ENCODE measurements around the gene CDK5RAP2. TPM values are rescaled to one million over a fixed set of nuclear protein-coding genes. Genes with fewer than 3 reads are reported as not detected.
A peak's percentile ranks its signal among the peaks of the same experiment; 100 is the strongest.

Gene CDK5RAP2
- total and polyA plus RNA-seq, 10 of the 15 experiments (the other 5 are each of a cell fraction or from before 2014, with no cell fraction given): 16.2 to 53.5 (median 34.5) TPM

GRCh38 chr9:120583958-120584369 is 4.0 kb upstream of the CDK5RAP2 start (continued):
- TF ChIP-seq, protein P1, sequence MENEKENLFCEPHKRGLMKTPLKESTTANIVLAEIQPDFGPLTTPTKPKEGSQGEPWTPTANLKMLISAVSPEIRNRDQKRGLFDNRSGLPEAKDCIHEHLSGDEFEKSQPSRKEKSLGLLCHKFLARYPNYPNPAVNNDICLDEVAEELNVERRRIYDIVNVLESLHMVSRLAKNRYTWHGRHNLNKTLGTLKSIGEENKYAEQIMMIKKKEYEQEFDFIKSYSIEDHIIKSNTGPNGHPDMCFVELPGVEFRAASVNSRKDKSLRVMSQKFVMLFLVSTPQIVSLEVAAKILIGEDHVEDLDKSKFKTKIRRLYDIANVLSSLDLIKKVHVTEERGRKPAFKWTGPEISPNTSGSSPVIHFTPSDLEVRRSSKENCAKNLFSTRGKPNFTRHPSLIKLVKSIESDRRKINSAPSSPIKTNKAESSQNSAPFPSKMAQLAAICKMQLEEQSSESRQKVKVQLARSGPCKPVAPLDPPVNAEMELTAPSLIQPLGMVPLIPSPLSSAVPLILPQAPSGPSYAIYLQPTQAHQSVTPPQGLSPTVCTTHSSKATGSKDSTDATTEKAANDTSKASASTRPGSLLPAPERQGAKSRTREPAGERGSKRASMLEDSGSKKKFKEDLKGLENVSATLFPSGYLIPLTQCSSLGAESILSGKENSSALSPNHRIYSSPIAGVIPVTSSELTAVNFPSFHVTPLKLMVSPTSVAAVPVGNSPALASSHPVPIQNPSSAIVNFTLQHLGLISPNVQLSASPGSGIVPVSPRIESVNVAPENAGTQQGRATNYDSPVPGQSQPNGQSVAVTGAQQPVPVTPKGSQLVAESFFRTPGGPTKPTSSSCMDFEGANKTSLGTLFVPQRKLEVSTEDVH (IDR thresholded peaks at IDR 0.05; ENCODE audit: low read depth, partially characterized antibody): no peak
- TF ChIP-seq NFIC (IDR thresholded peaks at IDR 0.05; ENCODE audit: low read depth, low read length) (peak; percentile 33; the same call in 1 of the 2 replicates), JUND (IDR thresholded peaks at IDR 0.05; ENCODE audit: low read depth, low read length) (no peak; the same call in 1 of the 2 replicates), SMARCA5 (IDR thresholded peaks at IDR 0.05) (no peak), HCFC1 (IDR thresholded peaks at IDR 0.05; ENCODE audit: low read length) (no peak), RCOR1 (conservative IDR thresholded peaks at IDR 0.05; ENCODE audit: low read depth, low read length) (no peak), EED (IDR thresholded peaks at IDR 0.05; ENCODE audit: low read depth) (peak; percentile 74; the same call in 1 of the 2 replicates), CHD4 (IDR thresholded peaks at IDR 0.05) (no peak), FOS (IDR thresholded peaks at IDR 0.05; ENCODE audit: borderline replicate concordance, extremely low read depth, insufficient read length) (no peak), LARP7 (IDR thresholded peaks at IDR 0.05) (no peak), KAT2A (conservative IDR thresholded peaks at IDR 0.05; ENCODE audit: control insufficient read depth, low read depth, low read length) (no peak), MTA2 (IDR thresholded peaks at IDR 0.05; ENCODE audit: low read depth) (peak; percentile 72), MEF2B (IDR thresholded peaks at IDR 0.05; ENCODE audit: partially characterized antibody, poor library complexity, severe bottlenecking) (peak; percentile 31), SMAD5 (IDR thresholded peaks at IDR 0.05; ENCODE audit: low read depth) (no peak), ZZZ3 (IDR thresholded peaks at IDR 0.05; ENCODE audit: control insufficient read depth, insufficient read length, low read depth) (no peak), MYB (IDR thresholded peaks at IDR 0.05; ENCODE audit: borderline replicate concordance, low read depth, low read length) (no peak), NR2C2 (IDR thresholded peaks at IDR 0.05; ENCODE audit: borderline replicate concordance, control insufficient read depth, insufficient read length, low read depth) (no peak), EZH2 (IDR thresholded peaks at IDR 0.05; ENCODE audit: borderline replicate concordance, control insufficient read depth, low read depth, low read length) (no peak), SIN3A (IDR thresholded peaks at IDR 0.05; ENCODE audit: low read depth, low read length) (no peak), SUZ12 (IDR thresholded peaks at IDR 0.05; ENCODE audit: unreplicated experiment) (no peak)
- TF ChIP-seq, protein P2, sequence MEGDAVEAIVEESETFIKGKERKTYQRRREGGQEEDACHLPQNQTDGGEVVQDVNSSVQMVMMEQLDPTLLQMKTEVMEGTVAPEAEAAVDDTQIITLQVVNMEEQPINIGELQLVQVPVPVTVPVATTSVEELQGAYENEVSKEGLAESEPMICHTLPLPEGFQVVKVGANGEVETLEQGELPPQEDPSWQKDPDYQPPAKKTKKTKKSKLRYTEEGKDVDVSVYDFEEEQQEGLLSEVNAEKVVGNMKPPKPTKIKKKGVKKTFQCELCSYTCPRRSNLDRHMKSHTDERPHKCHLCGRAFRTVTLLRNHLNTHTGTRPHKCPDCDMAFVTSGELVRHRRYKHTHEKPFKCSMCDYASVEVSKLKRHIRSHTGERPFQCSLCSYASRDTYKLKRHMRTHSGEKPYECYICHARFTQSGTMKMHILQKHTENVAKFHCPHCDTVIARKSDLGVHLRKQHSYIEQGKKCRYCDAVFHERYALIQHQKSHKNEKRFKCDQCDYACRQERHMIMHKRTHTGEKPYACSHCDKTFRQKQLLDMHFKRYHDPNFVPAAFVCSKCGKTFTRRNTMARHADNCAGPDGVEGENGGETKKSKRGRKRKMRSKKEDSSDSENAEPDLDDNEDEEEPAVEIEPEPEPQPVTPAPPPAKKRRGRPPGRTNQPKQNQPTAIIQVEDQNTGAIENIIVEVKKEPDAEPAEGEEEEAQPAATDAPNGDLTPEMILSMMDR (IDR thresholded peaks at IDR 0.05 in 2 of 3, conservative IDR thresholded peaks at IDR 0.05 in 1 of 3; ENCODE audit: control insufficient read depth in 2 of 3, extremely low read depth in 1 of 3, insufficient read depth in 1 of 3, low read depth in 3 of 3, low read length in 3 of 3): no peak
- TF ChIP-seq, protein P3, sequence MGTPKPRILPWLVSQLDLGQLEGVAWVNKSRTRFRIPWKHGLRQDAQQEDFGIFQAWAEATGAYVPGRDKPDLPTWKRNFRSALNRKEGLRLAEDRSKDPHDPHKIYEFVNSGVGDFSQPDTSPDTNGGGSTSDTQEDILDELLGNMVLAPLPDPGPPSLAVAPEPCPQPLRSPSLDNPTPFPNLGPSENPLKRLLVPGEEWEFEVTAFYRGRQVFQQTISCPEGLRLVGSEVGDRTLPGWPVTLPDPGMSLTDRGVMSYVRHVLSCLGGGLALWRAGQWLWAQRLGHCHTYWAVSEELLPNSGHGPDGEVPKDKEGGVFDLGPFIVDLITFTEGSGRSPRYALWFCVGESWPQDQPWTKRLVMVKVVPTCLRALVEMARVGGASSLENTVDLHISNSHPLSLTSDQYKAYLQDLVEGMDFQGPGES (IDR thresholded peaks at IDR 0.05): no peak
- TF ChIP-seq, protein P4, sequence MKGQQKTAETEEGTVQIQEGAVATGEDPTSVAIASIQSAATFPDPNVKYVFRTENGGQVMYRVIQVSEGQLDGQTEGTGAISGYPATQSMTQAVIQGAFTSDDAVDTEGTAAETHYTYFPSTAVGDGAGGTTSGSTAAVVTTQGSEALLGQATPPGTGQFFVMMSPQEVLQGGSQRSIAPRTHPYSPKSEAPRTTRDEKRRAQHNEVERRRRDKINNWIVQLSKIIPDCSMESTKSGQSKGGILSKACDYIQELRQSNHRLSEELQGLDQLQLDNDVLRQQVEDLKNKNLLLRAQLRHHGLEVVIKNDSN (IDR thresholded peaks at IDR 0.05; ENCODE audit: borderline replicate concordance, extremely low read length, insufficient read depth, low read depth, low read length): no peak
- TF ChIP-seq, protein P5, sequence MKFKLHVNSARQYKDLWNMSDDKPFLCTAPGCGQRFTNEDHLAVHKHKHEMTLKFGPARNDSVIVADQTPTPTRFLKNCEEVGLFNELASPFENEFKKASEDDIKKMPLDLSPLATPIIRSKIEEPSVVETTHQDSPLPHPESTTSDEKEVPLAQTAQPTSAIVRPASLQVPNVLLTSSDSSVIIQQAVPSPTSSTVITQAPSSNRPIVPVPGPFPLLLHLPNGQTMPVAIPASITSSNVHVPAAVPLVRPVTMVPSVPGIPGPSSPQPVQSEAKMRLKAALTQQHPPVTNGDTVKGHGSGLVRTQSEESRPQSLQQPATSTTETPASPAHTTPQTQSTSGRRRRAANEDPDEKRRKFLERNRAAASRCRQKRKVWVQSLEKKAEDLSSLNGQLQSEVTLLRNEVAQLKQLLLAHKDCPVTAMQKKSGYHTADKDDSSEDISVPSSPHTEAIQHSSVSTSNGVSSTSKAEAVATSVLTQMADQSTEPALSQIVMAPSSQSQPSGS (IDR thresholded peaks at IDR 0.05; ENCODE audit: low read length): peak; percentile 71; the same call in 1 of the 2 replicates
